HG03060 (cell line): ENCODE data around the gene INSIG1.

Experiments used
- ATAC-seq: cut with Tn5 transposase; IDR thresholded peaks from one replicate; pipeline ENCODE4 v1.9.1; 2021; ENCODE audit warnings: low read depth, moderate number of reproducible peaks; ENCODE audit not compliant: unreplicated experiment

The INSIG1 gene

GRCh38 chr7:155297517-155298287 lies at the start of gene INSIG1:
TSS of gene INSIG1 (plus strand) at chr7:155297878. CDS start at chr7:155298286, 408 bp downstream.
- peak; percentile 19 for ATAC-seq

DNA sequence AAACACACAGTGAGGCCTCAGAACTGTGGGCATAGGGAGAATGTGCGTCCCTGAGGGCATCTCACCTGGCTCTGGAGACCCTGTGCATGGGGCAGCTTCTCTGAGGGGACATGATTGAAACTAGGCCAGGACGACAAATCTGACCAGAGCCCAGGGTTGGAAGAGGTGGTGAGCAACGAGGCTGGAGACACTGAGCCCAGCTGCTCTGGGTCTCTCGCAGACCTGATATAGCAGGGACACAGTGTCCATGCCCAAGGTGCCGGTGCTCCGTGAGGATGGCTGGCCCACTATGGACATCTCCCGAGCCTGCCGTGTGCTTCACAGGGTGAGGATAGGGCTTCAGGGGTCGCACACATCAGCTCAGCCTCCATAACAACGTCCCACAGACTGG lies 49.3 kb upstream of the INSIG1 start:
- no peak for ATAC-seq

DNA sequence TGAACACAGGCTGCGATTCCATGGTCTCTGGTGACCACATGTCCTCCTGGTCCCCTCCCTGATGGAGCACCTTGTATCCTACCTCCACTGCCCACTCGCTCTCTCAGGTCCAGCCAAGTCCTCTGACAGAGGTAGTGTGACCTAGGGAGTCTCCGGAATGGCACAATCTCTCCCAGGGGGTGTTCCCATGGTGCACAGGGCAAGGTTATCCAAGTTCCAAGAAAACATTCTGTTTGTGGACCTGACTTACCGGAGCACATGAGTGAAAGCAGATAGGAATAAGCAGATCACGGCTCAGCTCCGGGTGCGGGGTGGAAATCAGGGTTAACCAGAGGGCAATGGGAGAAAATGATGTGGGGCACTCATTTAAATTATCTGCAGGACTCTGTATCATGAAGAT lies 45.8 kb upstream of the INSIG1 start:
- ATAC-seq: no peak

- ATAC-seq: no peak
Measured at GRCh38 chr7:155252444-155252887, 45.2 kb upstream of the INSIG1 start.

DNA sequence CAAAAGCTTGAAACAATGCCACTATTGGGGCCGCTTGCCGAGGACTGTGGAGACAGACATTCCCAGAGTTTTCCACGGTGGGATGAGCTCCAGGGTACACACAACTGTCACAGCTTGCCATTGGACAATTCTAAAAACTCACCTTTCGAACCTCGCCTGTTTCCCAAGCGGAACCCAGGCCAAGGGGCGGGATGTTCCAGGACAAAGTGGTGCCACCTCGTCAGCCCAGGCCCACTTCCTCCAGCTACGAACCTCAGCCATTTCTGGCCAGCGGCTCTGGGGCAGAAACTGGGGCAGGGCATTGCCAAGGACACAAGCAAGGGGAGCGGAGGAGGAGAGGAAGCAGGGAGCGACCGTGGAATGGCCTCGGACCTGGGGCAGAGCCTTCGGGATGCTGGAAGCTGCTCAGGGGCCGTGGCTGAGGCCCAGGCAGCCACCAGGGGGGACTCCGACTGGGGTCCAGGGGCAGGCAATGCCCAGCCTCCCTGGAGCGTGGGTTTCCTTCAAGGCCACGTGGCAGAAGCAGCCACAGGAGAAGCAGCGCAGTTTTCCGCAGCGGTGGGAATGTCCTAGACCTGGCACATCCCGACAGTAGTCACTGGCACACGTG lies 44.7 kb upstream of the INSIG1 start:
- ATAC-seq: no peak

GRCh38 chr7:155254018-155254417 lies 43.7 kb upstream of the INSIG1 start:
- ATAC-seq: no peak

DNA sequence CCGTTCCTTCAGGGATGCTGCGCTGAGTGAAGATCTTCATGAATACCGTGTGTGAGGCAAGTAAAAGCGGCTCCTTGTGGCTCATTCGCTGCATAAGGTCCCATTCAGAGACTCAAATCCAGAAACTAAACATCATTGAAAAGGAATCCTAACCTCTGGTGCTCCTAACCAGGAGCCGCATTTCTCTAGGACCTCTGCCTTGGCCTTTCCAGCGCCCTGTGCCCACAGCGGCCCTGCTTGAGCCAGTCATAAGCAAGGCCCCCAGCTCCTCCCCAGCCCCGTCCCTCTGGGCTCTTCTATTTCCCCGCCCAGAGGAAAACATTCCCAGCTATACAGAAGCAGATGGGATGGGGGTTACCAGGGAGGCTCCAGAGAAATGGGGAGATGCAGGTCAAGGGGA lies 42.6 kb upstream of the INSIG1 start:
- ATAC-seq: no peak

- ATAC-seq: no peak
Measured at GRCh38 chr7:155255621-155256020, 42.1 kb upstream of the INSIG1 start.

- no peak for ATAC-seq
Measured at GRCh38 chr7:155256081-155256760, 41.5 kb upstream of the INSIG1 start.

- ATAC-seq: no peak
Measured at GRCh38 chr7:155256761-155257481, 40.8 kb upstream of the INSIG1 start.

- ATAC-seq: no peak
Measured at GRCh38 chr7:155257482-155258225, 40.0 kb upstream of the INSIG1 start.

GRCh38 chr7:155258226-155258560 lies 39.5 kb upstream of the INSIG1 start:
- ATAC-seq: no peak

GRCh38 chr7:155259866-155260497 lies 37.7 kb upstream of the INSIG1 start:
- no peak for ATAC-seq

- no peak for ATAC-seq
Measured at GRCh38 chr7:155260498-155260872, 37.2 kb upstream of the INSIG1 start.

GRCh38 chr7:155261031-155261985 lies 36.4 kb upstream of the INSIG1 start:
- no peak for ATAC-seq

GRCh38 chr7:155262031-155262430 lies 35.6 kb upstream of the INSIG1 start:
- no peak for ATAC-seq

DNA sequence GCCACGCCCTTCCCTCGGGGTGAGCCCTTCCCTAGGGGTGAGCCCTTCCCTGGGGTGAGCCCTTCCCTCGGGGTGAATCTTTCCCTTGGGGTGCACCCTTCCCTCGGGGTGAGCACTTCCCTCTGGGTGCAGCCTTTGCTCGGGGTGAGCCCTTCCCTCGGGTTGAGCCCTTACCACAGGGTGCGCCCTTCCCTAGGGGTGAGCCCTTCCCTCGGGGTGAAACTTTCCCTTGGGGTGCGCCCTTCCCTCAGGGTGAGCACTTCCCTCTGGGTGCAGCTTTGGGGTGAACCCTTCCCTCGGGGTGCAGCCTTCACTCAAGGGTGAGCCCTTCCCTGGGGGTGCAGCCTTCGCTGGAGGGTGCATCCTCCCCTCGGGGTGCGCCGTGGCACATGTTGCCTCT lies 34.6 kb upstream of the INSIG1 start:
- no peak for ATAC-seq

DNA sequence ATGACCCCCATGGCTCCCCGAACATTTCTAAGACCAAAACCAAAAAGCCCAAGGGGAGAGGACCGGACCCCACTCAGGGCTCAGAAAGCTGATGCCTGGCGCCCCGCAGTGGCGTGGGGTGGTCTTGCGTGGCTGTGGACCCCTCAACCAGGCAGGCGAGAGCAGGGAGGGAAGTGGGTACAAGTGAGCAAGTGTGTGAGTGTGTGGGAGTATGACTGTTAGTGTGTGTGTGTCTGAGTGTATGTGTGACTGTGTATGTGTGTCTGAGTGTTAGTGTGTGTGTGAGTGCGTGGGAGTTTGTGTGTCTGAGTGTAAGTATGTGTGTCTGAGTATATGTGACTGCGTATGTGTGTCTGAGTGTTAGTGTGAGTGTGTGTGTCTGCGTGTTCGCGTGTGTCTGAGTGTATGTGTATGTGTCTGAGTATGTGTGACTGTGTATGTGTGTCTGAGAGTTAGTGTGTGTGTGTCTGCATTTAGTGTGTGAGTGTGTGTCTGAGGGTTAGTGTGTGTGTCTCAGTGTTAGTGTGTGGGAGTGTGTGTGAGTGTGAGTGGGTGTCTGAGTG lies 34.0 kb upstream of the INSIG1 start:
- ATAC-seq: no peak

- no peak for ATAC-seq
Measured at GRCh38 chr7:155265144-155265543, 32.5 kb upstream of the INSIG1 start.
